ENCODE measurements around the gene YY1. TPM values are rescaled to one million over a fixed set of nuclear protein-coding genes. Genes with fewer than 3 reads are reported as not detected.

The YY1 gene
- total RNA-seq, 1 donor from 2014 or later: 101 TPM

GRCh38 chr14:100281286-100282082 lies 42.5 kb downstream of the YY1 start:
- intact Hi-C loops (cut with micrococcal nuclease): loop anchor here (10.0 kb wide), 1 partner anchor 363 kb away; no protein-coding TSS in a partner anchor

- intact Hi-C loops (cut with micrococcal nuclease): loop anchor here (10.0 kb wide), 1 partner anchor 363 kb away; no protein-coding TSS in a partner anchor
Observed at GRCh38 chr14:100282083-100282350, 43.1 kb downstream of the YY1 start.

GRCh38 chr14:100282766-100283419 lies 43.9 kb downstream of the YY1 start:
- intact Hi-C loops (cut with micrococcal nuclease): loop anchor here (10.0 kb wide), 1 partner anchor 362 kb away; no protein-coding TSS in a partner anchor

GRCh38 chr14:100283436-100283835 lies 44.5 kb downstream of the YY1 start:
- intact Hi-C loops (cut with micrococcal nuclease): loop anchor here (10.0 kb wide), 1 partner anchor 361 kb away; no protein-coding TSS in a partner anchor

- intact Hi-C loops (cut with micrococcal nuclease): loop anchor here (10.0 kb wide), 1 partner anchor 361 kb away; no protein-coding TSS in a partner anchor
Observed at GRCh38 chr14:100283984-100284881, 45.3 kb downstream of the YY1 start.

GRCh38 chr14:100285021-100285912 lies 46.3 kb downstream of the YY1 start:
- intact Hi-C loops (cut with micrococcal nuclease): loop anchor here (1.0 to 10.0 kb wide), 9 partner anchors 21 to 360 kb away; partner anchors contain the start of genes EVL, SLC25A29 and WDR25

- intact Hi-C loops (cut with micrococcal nuclease): loop anchor here (1.0 to 10.0 kb wide), 9 partner anchors 20 to 359 kb away; partner anchors contain the start of genes EVL, SLC25A29 and WDR25
Observed at GRCh38 chr14:100285913-100286400, 47.0 kb downstream of the YY1 start.

GRCh38 chr14:100286484-100287191 lies 47.7 kb downstream of the YY1 start:
- intact Hi-C loops (cut with micrococcal nuclease): loop anchor here (5.0 to 10.0 kb wide), 2 partner anchors 219 to 358 kb away; partner anchors contain the start of gene EVL

- intact Hi-C loops (cut with micrococcal nuclease): loop anchor here (5.0 to 10.0 kb wide), 2 partner anchors 220 to 357 kb away; partner anchors contain the start of gene EVL
Observed at GRCh38 chr14:100287202-100287997, 48.5 kb downstream of the YY1 start.

GRCh38 chr14:100287998-100288295 lies 49.0 kb downstream of the YY1 start:
- intact Hi-C loops (cut with micrococcal nuclease): loop anchor here (5.0 to 10.0 kb wide), 2 partner anchors 221 to 357 kb away; partner anchors contain the start of gene EVL

GRCh38 chr14:100288382-100289185 lies 49.6 kb downstream of the YY1 start:
- intact Hi-C loops (cut with micrococcal nuclease): loop anchor here (5.0 to 10.0 kb wide), 2 partner anchors 221 to 356 kb away; partner anchors contain the start of gene EVL

GRCh38 chr14:100289916-100290606 lies 51.1 kb downstream of the YY1 start:
- intact Hi-C loops (cut with micrococcal nuclease): loop anchor here (5.0 to 10.0 kb wide), 2 partner anchors 223 to 355 kb away; partner anchors contain the start of gene EVL

- intact Hi-C loops (cut with micrococcal nuclease): no loop called here
Observed at GRCh38 chr14:100290607-100291304, 51.8 kb downstream of the YY1 start.

GRCh38 chr14:100291305-100292075 lies 52.5 kb downstream of the YY1 start:
- intact Hi-C loops (cut with micrococcal nuclease): no loop called here

GRCh38 chr14:100292301-100292775 lies 53.4 kb downstream of the YY1 start:
- intact Hi-C loops (cut with micrococcal nuclease): no loop called here
